ENCODE results near the gene FGF18. TPM values are rescaled to one million over a fixed set of nuclear protein-coding genes. Genes with fewer than 3 reads are reported as not detected.

FGF18 gene
- total RNA-seq, 1 donor from 2014 or later = 1.2 TPM

DNA sequence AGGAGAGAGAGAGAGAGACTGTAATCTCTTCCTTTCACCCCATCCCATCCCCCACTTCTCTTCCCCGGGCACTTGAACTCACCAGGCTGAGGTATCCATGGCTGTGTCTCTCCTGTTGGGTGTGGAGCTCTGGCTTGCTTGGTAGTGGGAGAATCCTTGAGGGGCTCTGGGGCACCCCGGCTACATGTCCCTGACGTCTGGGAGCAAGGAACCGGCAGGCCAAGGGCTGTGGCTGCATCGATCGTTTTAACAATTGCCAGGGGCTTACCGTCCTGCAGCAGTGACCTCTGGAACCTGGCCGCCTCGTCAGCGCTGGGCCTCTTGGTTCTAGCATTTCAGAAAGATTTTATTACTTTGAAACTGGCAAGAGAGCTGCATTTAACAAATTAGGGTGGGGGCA lies 30.0 kb downstream of the FGF18 start:
- Histone ChIP-seq H3K4me1 (ENCODE audit: insufficient read depth, low read length) (peaks cover 19% of the 10 kb centered on the region), H2AFZ (ENCODE audit: low read depth, low read length) (no peak overlapping the region), H3K4me3 (ENCODE audit: insufficient read depth, low read depth, low read length) (no peak overlapping the region), H3K9ac (ENCODE audit: low read length) (no peak overlapping the region), H4K20me1 (ENCODE audit: insufficient read depth, low read length) (no peaks in the 10 kb centered on the region), H3K79me2 (ENCODE audit: insufficient read depth, low read length) (no peaks in the 10 kb centered on the region), H3K4me2 (ENCODE audit: low read length) (no peak overlapping the region), H3K27ac (ENCODE audit: low read depth, low read length) (no peak overlapping the region), H3K9me3 (ENCODE audit: insufficient read depth, low read depth, low read length) (no peaks in the 10 kb centered on the region), H3K27me3 (ENCODE audit: insufficient read depth, low read length) (no peaks in the 10 kb centered on the region), H3K36me3 (ENCODE audit: insufficient read depth, low read length) (no peaks in the 10 kb centered on the region)
- TF ChIP-seq, protein P1, sequence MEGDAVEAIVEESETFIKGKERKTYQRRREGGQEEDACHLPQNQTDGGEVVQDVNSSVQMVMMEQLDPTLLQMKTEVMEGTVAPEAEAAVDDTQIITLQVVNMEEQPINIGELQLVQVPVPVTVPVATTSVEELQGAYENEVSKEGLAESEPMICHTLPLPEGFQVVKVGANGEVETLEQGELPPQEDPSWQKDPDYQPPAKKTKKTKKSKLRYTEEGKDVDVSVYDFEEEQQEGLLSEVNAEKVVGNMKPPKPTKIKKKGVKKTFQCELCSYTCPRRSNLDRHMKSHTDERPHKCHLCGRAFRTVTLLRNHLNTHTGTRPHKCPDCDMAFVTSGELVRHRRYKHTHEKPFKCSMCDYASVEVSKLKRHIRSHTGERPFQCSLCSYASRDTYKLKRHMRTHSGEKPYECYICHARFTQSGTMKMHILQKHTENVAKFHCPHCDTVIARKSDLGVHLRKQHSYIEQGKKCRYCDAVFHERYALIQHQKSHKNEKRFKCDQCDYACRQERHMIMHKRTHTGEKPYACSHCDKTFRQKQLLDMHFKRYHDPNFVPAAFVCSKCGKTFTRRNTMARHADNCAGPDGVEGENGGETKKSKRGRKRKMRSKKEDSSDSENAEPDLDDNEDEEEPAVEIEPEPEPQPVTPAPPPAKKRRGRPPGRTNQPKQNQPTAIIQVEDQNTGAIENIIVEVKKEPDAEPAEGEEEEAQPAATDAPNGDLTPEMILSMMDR (IDR thresholded peaks at IDR 0.05; ENCODE audit: insufficient read depth, low read depth, low read length) = no peak
- TF ChIP-seq EZH2 (IDR thresholded peaks at IDR 0.05; ENCODE audit: insufficient read depth, low read length) = no peak
- H3K27me3 Mint-ChIP-seq (ENCODE audit: low read depth, unreplicated experiment) = peaks cover 41% of the 10 kb centered on the region
- H3K9me3 Mint-ChIP-seq (ENCODE audit: unreplicated experiment) = no peaks in the 10 kb centered on the region
- FAIRE-seq (no peak), DNase-seq (ENCODE audit: low read depth) (no peak)
- peaks cover 6% of the 10 kb centered on the region for H3K4me1 Mint-ChIP-seq (ENCODE audit: low read depth, unreplicated experiment)
- no peak overlapping the region for H3K4me3 Mint-ChIP-seq (ENCODE audit: unreplicated experiment)
- peaks cover 25% of the 10 kb centered on the region for H3K36me3 Mint-ChIP-seq (ENCODE audit: low read depth, unreplicated experiment)
- H3K27ac Mint-ChIP-seq (ENCODE audit: unreplicated experiment) = no peak overlapping the region

DNA sequence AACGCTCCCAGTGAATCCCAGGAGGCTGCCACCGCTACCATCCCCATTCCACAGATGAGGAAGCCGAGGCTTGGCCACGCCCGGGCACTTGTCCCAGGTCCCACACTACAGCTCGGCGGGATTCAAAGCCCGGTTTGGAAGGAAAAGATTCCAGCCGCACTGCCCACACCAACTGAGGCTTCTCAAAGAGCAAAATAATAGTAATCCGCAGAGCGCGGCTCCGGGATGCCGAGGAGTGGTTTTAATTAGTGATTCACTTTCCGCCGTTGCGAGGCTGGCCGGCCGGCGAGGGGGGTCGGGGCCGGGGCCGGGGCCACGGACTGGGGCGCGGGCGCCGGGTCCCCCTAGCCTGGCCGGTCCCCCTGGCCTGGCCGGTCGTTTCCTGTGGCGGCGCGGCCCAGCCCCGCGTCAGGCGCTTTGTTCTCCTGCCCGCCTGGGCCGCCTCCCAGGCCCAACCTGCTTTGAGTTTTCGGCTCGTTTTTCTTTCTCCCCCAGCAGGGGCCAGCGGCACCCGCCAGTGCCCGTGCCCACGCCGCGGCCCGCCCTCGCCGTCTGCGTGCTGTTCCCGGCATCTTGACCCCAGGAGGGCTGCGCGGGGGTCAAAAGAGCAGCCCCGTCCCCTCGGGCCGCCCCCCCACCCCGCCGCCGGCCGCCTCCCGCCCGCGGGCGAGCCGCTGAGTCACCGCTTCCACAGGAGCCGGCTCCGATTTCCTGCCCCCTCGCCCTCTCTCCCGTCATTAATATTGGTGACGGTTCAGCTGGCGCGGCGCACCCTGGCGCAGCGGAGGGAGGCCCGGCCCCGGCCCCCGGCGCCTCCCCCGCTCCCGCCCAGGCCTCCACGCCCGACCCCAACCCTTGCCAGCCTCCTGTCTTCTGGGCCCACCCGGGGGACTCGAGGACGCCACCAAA lies 31.2 kb downstream of the FGF18 start:
- peak overlapping the region; percentile 81 for H3K4me2 ChIP-seq (ENCODE audit: low read length)
- TF ChIP-seq EZH2 (IDR thresholded peaks at IDR 0.05; ENCODE audit: insufficient read depth, low read length) = no peak
- TF ChIP-seq, protein P1 (IDR thresholded peaks at IDR 0.05; ENCODE audit: insufficient read depth, low read depth, low read length) = no peak
- Mint-ChIP-seq H3K36me3 (ENCODE audit: low read depth, unreplicated experiment) (peaks cover 24% of the 10 kb centered on the region), H3K27ac (ENCODE audit: unreplicated experiment) (no peak overlapping the region), H3K9me3 (ENCODE audit: unreplicated experiment) (no peaks in the 10 kb centered on the region), H3K27me3 (ENCODE audit: low read depth, unreplicated experiment) (peaks cover 49% of the 10 kb centered on the region), H3K4me1 (ENCODE audit: low read depth, unreplicated experiment) (peaks cover 3% of the 10 kb centered on the region), H3K4me3 (ENCODE audit: unreplicated experiment) (no peak overlapping the region)
- H3K4me3 ChIP-seq (ENCODE audit: insufficient read depth, low read depth, low read length) = peak overlapping the region; percentile 42
- no peaks in the 10 kb centered on the region for H3K79me2 ChIP-seq (ENCODE audit: insufficient read depth, low read length)
- no peaks in the 10 kb centered on the region for H3K36me3 ChIP-seq (ENCODE audit: insufficient read depth, low read length)
- H2AFZ ChIP-seq (ENCODE audit: low read depth, low read length) = peak overlapping the region; percentile 72
- FAIRE-seq = no peak
- H3K9ac ChIP-seq (ENCODE audit: low read length) = peak overlapping the region; percentile 81
- H4K20me1 ChIP-seq (ENCODE audit: insufficient read depth, low read length) = no peaks in the 10 kb centered on the region
- no peaks in the 10 kb centered on the region for H3K9me3 ChIP-seq (ENCODE audit: insufficient read depth, low read depth, low read length)
- DNase-seq (ENCODE audit: low read depth) = peak; percentile 65
- H3K4me1 ChIP-seq (ENCODE audit: insufficient read depth, low read length) = peaks cover 18% of the 10 kb centered on the region
- H3K27ac ChIP-seq (ENCODE audit: low read depth, low read length) = peak overlapping the region; percentile 87
- no peaks in the 10 kb centered on the region for H3K27me3 ChIP-seq (ENCODE audit: insufficient read depth, low read length)

GRCh38 chr5:171451421-171451820 lies 32.0 kb downstream of the FGF18 start:
- H3K9me3 ChIP-seq (ENCODE audit: insufficient read depth, low read depth, low read length) = no peaks in the 10 kb centered on the region
- Mint-ChIP-seq H3K27ac (ENCODE audit: unreplicated experiment) (no peak overlapping the region), H3K4me3 (ENCODE audit: unreplicated experiment) (no peak overlapping the region), H3K36me3 (ENCODE audit: low read depth, unreplicated experiment) (peaks cover 28% of the 10 kb centered on the region), H3K27me3 (ENCODE audit: low read depth, unreplicated experiment) (peaks cover 52% of the 10 kb centered on the region), H3K9me3 (ENCODE audit: unreplicated experiment) (no peaks in the 10 kb centered on the region), H3K4me1 (ENCODE audit: low read depth, unreplicated experiment) (peaks cover 3% of the 10 kb centered on the region)
- peaks cover 10% of the 10 kb centered on the region for H3K4me1 ChIP-seq (ENCODE audit: insufficient read depth, low read length)
- H3K79me2 ChIP-seq (ENCODE audit: insufficient read depth, low read length) = no peaks in the 10 kb centered on the region
- no peaks in the 10 kb centered on the region for H4K20me1 ChIP-seq (ENCODE audit: insufficient read depth, low read length)
- H3K4me3 ChIP-seq (ENCODE audit: insufficient read depth, low read depth, low read length) = no peak overlapping the region
- no peaks in the 10 kb centered on the region for H3K36me3 ChIP-seq (ENCODE audit: insufficient read depth, low read length)
- H3K27ac ChIP-seq (ENCODE audit: low read depth, low read length) = peak overlapping the region; percentile 87
- TF ChIP-seq EZH2 (IDR thresholded peaks at IDR 0.05; ENCODE audit: insufficient read depth, low read length) = no peak
- no peaks in the 10 kb centered on the region for H3K27me3 ChIP-seq (ENCODE audit: insufficient read depth, low read length)
- FAIRE-seq (no peak), DNase-seq (ENCODE audit: low read depth) (no peak)
- H2AFZ ChIP-seq (ENCODE audit: low read depth, low read length) = peak overlapping the region; percentile 58
- peak overlapping the region; percentile 47 for H3K9ac ChIP-seq (ENCODE audit: low read length)
- peak overlapping the region; percentile 81 for H3K4me2 ChIP-seq (ENCODE audit: low read length)
